ENCODE data around the gene RFX8.
"Not testable (repeated sequence)": the region's sequence is repeated elsewhere in the genome, so short reads cannot be mapped to it uniquely, and the experiment has no call there.

Gene RFX8

GRCh38 chr2:101474731-101475384 lies at the start of gene RFX8:
RFX8 (minus strand) TSS chr2:101475112; CDS start chr2:101466848, 8,264 bp downstream.
- peak; percentile 63 for DNase-seq (ENCODE audit: low spot score)

GRCh38 chr2:101521487-101521886 lies 46.6 kb upstream of the RFX8 start:
- no peak for DNase-seq (ENCODE audit: low spot score)

GRCh38 chr2:101520246-101520645 lies 45.3 kb upstream of the RFX8 start:
- peak; percentile 89 for DNase-seq (ENCODE audit: low spot score)

- peak; percentile 60 for DNase-seq (ENCODE audit: low spot score)
These were observed 43.9 kb upstream of the RFX8 start for GRCh38 chr2:101518578-101519492.

- DNase-seq (ENCODE audit: low spot score) = peak; percentile 64
These were observed 42.9 kb upstream of the RFX8 start for GRCh38 chr2:101517758-101518271.

- DNase-seq (ENCODE audit: low spot score) = peak; percentile 99
These were observed 42.1 kb upstream of the RFX8 start for GRCh38 chr2:101516823-101517690.

- DNase-seq (ENCODE audit: low spot score) = no peak
These were observed 41.4 kb upstream of the RFX8 start for GRCh38 chr2:101516349-101516748.

GRCh38 chr2:101515477-101515876 lies 40.6 kb upstream of the RFX8 start:
- peak; percentile 44 for DNase-seq (ENCODE audit: low spot score)

- no peak for DNase-seq (ENCODE audit: low spot score)
These were observed 38.1 kb upstream of the RFX8 start for GRCh38 chr2:101512993-101513392.

- DNase-seq (ENCODE audit: low spot score) = no peak
These were observed 36.5 kb upstream of the RFX8 start for GRCh38 chr2:101511381-101511780.

- DNase-seq (ENCODE audit: low spot score) = no peak
These were observed 34.8 kb upstream of the RFX8 start for GRCh38 chr2:101509499-101510284.

GRCh38 chr2:101508636-101509035 lies 33.7 kb upstream of the RFX8 start:
- DNase-seq (ENCODE audit: low spot score) = no peak

- DNase-seq (ENCODE audit: low spot score) = not testable (repeated sequence)
These were observed 30.4 kb upstream of the RFX8 start for GRCh38 chr2:101505276-101505675.

GRCh38 chr2:101504744-101505143 lies 29.8 kb upstream of the RFX8 start:
- not testable (repeated sequence) for DNase-seq (ENCODE audit: low spot score)

- no peak for DNase-seq (ENCODE audit: low spot score)
These were observed 27.2 kb upstream of the RFX8 start for GRCh38 chr2:101502095-101502494.

GRCh38 chr2:101501443-101501842 lies 26.5 kb upstream of the RFX8 start:
- DNase-seq (ENCODE audit: low spot score) = no peak

GRCh38 chr2:101500860-101501259 lies 25.9 kb upstream of the RFX8 start:
- no peak for DNase-seq (ENCODE audit: low spot score)

- no peak for DNase-seq (ENCODE audit: low spot score)
These were observed 25.3 kb upstream of the RFX8 start for GRCh38 chr2:101500180-101500579.

- no peak for DNase-seq (ENCODE audit: low spot score)
These were observed 21.4 kb upstream of the RFX8 start for GRCh38 chr2:101496279-101496678.

- no peak for DNase-seq (ENCODE audit: low spot score)
These were observed 18.1 kb upstream of the RFX8 start for GRCh38 chr2:101492936-101493473.

GRCh38 chr2:101486994-101487393 lies 12.1 kb upstream of the RFX8 start:
- no peak for DNase-seq (ENCODE audit: low spot score)
